Right renal cortex interstitium (tissue), 3 donors: ENCODE results near the gene GSX2. TPM values are rescaled to one million over a fixed set of nuclear protein-coding genes. Genes with fewer than 3 reads are reported as not detected.

Experiments used
- polyA plus RNA-seq, 3 donors: library from polyadenylated mRNA; unstranded; fragments of 120-200 nt; gene quantifications; one replicate each; pipeline ENCODE4 v1.2.1, GENCODE V29; 2013; ENCODE audit not compliant: insufficient read length in 3 of 3

Gene GSX2
- polyA plus RNA-seq, 3 donors: not detected

Other genes with a start within 250 kb of the GSX2 start
- gene CHIC2, start 35.6 kb upstream of the GSX2 start, polyA plus RNA-seq: 10 to 100 TPM; 35.0 to 39.6 (median 39.3) TPM
- gene PDGFRA, start 129.1 kb downstream of the GSX2 start, polyA plus RNA-seq: 100 to 1,000 TPM; 170 to 192 (median 184) TPM